SK-N-SH treated with all-trans-retinoic acid at 6 μM for 48 hours (cell line): ENCODE measurements around the gene CSN3.

ENCODE experiments used
- ARNTL ChIP-seq: fragments of 450-650 bp; formaldehyde crosslinking; IDR thresholded peaks from 2 replicates; pipeline ENCODE4 v1.5.0; 2020; ENCODE audit warnings: low read depth, mild to moderate bottlenecking, moderate library complexity, borderline replicate concordance
- BACH2 ChIP-seq: fragments of 250-450 bp; sonication (Bioruptor Pico); IDR thresholded peaks from 2 replicates; pipeline ENCODE4 v1.9.0; 2021; ENCODE audit warnings: mild to moderate bottlenecking, borderline replicate concordance
- CSDC2 ChIP-seq: fragments of 250-450 bp; sonication (Bioruptor Pico); IDR thresholded peaks from 2 replicates; pipeline ENCODE4 v1.5.0; 2020; ENCODE audit warnings: mild to moderate bottlenecking, moderate library complexity
- ESRRG ChIP-seq: fragments of 250-450 bp; sonication (Bioruptor Pico); IDR thresholded peaks from 2 replicates; pipeline ENCODE4 v1.6.1; 2021; ENCODE audit warnings: mild to moderate bottlenecking
- ISL1 ChIP-seq: fragments of 250-450 bp; sonication (Bioruptor Pico); IDR thresholded peaks from 2 replicates; pipeline ENCODE4 v2.1.2; 2022; ENCODE audit warnings: mild to moderate bottlenecking, moderate library complexity
- SNAI2 ChIP-seq: fragments of 250-450 bp; sonication (Bioruptor Pico); IDR thresholded peaks from 2 replicates; pipeline ENCODE4 v1.5.0; 2020; ENCODE audit warnings: mild to moderate bottlenecking, moderate library complexity
- TCF4 ChIP-seq: fragments of 250-450 bp; sonication (Bioruptor Pico); IDR thresholded peaks from 2 replicates; pipeline ENCODE4 v1.8.0; 2021; ENCODE audit warnings: mild to moderate bottlenecking, moderate library complexity, borderline replicate concordance
- TOX ChIP-seq: fragments of 250-450 bp; sonication (Bioruptor Pico); IDR thresholded peaks from 2 replicates; pipeline ENCODE4 v1.8.0; 2021; ENCODE audit warnings: mild to moderate bottlenecking, moderate library complexity, borderline replicate concordance
- TF ChIP-seq, protein P1 (sequence below): fragments of 250-450 bp; sonication (Bioruptor Pico); IDR thresholded peaks from 2 replicates; pipeline ENCODE4 v1.8.0; 2020; ENCODE audit warnings: mild to moderate bottlenecking, moderate library complexity, borderline replicate concordance
- TF ChIP-seq, protein P2 (sequence below): fragments of 250-450 bp; sonication (Bioruptor Pico); IDR thresholded peaks from 2 replicates; pipeline ENCODE4 v1.5.0; 2020; ENCODE audit warnings: mild to moderate bottlenecking, moderate library complexity
- TF ChIP-seq, protein P3 (sequence below): fragments of 250-450 bp; sonication (Bioruptor Pico); IDR thresholded peaks from 2 replicates; pipeline ENCODE4 v1.5.1; 2020; ENCODE audit warnings: low read depth, mild to moderate bottlenecking, moderate library complexity
- TF ChIP-seq, protein P4 (sequence below): fragments of 250-450 bp; sonication (Bioruptor Pico); IDR thresholded peaks from 2 replicates; pipeline ENCODE4 v1.8.0; 2021; ENCODE audit warnings: low read depth, mild to moderate bottlenecking, moderate library complexity, borderline replicate concordance

DNA sequence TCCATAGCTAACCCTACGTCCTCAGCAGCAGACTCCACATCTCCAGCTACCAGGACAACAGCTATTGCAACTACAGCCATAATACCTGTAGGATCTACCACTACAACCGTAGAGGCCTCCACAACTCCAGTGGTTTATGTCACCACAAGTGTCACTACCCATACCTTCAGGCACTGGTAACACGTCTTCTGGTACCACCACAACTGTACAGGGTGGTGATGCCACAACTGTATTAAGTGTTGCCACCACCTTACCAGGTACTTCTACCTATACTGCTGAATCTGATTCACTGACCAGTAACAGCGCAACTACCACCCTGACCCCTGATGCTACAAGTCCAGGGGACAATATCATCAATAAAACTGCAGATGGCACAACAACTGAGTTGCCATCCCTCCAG is 57.8 kb downstream of the CSN3 start:
- TF ChIP-seq, protein P1, sequence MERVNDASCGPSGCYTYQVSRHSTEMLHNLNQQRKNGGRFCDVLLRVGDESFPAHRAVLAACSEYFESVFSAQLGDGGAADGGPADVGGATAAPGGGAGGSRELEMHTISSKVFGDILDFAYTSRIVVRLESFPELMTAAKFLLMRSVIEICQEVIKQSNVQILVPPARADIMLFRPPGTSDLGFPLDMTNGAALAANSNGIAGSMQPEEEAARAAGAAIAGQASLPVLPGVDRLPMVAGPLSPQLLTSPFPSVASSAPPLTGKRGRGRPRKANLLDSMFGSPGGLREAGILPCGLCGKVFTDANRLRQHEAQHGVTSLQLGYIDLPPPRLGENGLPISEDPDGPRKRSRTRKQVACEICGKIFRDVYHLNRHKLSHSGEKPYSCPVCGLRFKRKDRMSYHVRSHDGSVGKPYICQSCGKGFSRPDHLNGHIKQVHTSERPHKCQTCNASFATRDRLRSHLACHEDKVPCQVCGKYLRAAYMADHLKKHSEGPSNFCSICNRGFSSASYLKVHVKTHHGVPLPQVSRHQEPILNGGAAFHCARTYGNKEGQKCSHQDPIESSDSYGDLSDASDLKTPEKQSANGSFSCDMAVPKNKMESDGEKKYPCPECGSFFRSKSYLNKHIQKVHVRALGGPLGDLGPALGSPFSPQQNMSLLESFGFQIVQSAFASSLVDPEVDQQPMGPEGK (CRISPR knock-in tag) = no peak
- TF ChIP-seq CSDC2 (CRISPR knock-in tag) = no peak
- no peak for TF ChIP-seq TOX (CRISPR knock-in tag)
- TF ChIP-seq ISL1 (CRISPR knock-in tag) = no peak
- TF ChIP-seq, protein P2, sequence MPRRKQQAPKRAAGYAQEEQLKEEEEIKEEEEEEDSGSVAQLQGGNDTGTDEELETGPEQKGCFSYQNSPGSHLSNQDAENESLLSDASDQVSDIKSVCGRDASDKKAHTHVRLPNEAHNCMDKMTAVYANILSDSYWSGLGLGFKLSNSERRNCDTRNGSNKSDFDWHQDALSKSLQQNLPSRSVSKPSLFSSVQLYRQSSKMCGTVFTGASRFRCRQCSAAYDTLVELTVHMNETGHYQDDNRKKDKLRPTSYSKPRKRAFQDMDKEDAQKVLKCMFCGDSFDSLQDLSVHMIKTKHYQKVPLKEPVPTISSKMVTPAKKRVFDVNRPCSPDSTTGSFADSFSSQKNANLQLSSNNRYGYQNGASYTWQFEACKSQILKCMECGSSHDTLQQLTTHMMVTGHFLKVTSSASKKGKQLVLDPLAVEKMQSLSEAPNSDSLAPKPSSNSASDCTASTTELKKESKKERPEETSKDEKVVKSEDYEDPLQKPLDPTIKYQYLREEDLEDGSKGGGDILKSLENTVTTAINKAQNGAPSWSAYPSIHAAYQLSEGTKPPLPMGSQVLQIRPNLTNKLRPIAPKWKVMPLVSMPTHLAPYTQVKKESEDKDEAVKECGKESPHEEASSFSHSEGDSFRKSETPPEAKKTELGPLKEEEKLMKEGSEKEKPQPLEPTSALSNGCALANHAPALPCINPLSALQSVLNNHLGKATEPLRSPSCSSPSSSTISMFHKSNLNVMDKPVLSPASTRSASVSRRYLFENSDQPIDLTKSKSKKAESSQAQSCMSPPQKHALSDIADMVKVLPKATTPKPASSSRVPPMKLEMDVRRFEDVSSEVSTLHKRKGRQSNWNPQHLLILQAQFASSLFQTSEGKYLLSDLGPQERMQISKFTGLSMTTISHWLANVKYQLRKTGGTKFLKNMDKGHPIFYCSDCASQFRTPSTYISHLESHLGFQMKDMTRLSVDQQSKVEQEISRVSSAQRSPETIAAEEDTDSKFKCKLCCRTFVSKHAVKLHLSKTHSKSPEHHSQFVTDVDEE (CRISPR knock-in tag) = no peak
- TF ChIP-seq, protein P3, sequence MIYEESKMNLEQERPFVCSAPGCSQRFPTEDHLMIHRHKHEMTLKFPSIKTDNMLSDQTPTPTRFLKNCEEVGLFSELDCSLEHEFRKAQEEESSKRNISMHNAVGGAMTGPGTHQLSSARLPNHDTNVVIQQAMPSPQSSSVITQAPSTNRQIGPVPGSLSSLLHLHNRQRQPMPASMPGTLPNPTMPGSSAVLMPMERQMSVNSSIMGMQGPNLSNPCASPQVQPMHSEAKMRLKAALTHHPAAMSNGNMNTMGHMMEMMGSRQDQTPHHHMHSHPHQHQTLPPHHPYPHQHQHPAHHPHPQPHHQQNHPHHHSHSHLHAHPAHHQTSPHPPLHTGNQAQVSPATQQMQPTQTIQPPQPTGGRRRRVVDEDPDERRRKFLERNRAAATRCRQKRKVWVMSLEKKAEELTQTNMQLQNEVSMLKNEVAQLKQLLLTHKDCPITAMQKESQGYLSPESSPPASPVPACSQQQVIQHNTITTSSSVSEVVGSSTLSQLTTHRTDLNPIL = no peak
- TF ChIP-seq ESRRG (CRISPR knock-in tag) = no peak
- no peak for TF ChIP-seq ARNTL (CRISPR knock-in tag)
- no peak for TF ChIP-seq TCF4 (CRISPR knock-in tag)
- no peak for TF ChIP-seq SNAI2
- TF ChIP-seq BACH2 (CRISPR knock-in tag) = no peak
- TF ChIP-seq, protein P4, sequence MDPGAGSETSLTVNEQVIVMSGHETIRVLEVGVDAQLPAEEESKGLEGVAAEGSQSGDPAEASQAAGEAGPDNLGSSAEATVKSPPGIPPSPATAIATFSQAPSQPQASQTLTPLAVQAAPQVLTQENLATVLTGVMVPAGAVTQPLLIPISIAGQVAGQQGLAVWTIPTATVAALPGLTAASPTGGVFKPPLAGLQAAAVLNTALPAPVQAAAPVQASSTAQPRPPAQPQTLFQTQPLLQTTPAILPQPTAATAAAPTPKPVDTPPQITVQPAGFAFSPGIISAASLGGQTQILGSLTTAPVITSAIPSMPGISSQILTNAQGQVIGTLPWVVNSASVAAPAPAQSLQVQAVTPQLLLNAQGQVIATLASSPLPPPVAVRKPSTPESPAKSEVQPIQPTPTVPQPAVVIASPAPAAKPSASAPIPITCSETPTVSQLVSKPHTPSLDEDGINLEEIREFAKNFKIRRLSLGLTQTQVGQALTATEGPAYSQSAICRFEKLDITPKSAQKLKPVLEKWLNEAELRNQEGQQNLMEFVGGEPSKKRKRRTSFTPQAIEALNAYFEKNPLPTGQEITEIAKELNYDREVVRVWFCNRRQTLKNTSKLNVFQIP (CRISPR knock-in tag) = no peak
